ENCODE measurements around the gene SLC25A14. TPM values are rescaled to one million over a fixed set of nuclear protein-coding genes. Genes with fewer than 3 reads are reported as not detected.
"Not testable (repeated sequence)": the region's sequence is repeated elsewhere in the genome, so short reads cannot be mapped to it uniquely, and the experiment has no call there.

Gene SLC25A14
- total RNA-seq, 1 donor from 2014 or later = 8.0 TPM

- ATAC-seq = no peak
Measured at GRCh38 chrX:130330146-130330545, 9.6 kb upstream of the SLC25A14 start.

DNA sequence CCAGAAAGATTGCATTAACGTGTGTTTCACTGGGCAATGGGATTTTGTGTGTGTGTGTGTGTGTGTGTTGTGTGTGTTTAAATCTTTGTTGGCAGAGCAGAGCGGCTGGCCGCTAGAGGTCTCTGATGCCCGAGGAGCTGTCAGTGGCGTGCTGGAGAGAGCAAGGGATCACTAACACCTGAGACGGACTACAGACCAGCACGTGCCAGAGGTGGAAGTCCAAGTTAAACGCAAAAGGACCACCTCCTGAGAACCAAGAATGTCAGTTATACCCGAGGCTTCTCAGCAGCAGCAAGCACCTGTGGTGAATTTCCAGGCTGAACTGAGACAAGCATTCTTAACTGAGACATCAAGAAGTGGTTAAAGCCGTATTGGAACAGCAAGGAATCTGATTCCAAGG lies 9.0 kb upstream of the SLC25A14 start:
- H3K4me1 ChIP-seq = no peaks in the 10 kb centered on the region
- DNase-seq (peak; percentile 67), ATAC-seq (peak; percentile 80)
- no peak overlapping the region for H3K27ac ChIP-seq
- H3K27me3 ChIP-seq = no peaks in the 10 kb centered on the region
- TF ChIP-seq, protein P1, sequence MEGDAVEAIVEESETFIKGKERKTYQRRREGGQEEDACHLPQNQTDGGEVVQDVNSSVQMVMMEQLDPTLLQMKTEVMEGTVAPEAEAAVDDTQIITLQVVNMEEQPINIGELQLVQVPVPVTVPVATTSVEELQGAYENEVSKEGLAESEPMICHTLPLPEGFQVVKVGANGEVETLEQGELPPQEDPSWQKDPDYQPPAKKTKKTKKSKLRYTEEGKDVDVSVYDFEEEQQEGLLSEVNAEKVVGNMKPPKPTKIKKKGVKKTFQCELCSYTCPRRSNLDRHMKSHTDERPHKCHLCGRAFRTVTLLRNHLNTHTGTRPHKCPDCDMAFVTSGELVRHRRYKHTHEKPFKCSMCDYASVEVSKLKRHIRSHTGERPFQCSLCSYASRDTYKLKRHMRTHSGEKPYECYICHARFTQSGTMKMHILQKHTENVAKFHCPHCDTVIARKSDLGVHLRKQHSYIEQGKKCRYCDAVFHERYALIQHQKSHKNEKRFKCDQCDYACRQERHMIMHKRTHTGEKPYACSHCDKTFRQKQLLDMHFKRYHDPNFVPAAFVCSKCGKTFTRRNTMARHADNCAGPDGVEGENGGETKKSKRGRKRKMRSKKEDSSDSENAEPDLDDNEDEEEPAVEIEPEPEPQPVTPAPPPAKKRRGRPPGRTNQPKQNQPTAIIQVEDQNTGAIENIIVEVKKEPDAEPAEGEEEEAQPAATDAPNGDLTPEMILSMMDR (IDR thresholded peaks at IDR 0.05) = peak; percentile 26
- H3K9me3 ChIP-seq = no peaks in the 10 kb centered on the region
- intact Hi-C loops (cut with DNase I) = no loop called here
- no peaks in the 10 kb centered on the region for H3K36me3 ChIP-seq
- H3K4me3 ChIP-seq = no peak overlapping the region

More at GRCh38 chrX:130330146-130330545, 9.6 kb upstream of the SLC25A14 start:
- DNase-seq = no peak
- no peaks in the 10 kb centered on the region for H3K27me3 ChIP-seq
- intact Hi-C loops (cut with DNase I) = no loop called here
- TF ChIP-seq, protein P1 (IDR thresholded peaks at IDR 0.05) = no peak
- H3K27ac ChIP-seq = no peak overlapping the region
- no peak overlapping the region for H3K4me3 ChIP-seq
- no peaks in the 10 kb centered on the region for H3K9me3 ChIP-seq
- H3K4me1 ChIP-seq = no peaks in the 10 kb centered on the region
- H3K36me3 ChIP-seq = no peaks in the 10 kb centered on the region

GRCh38 chrX:130336531-130336930 lies 3.2 kb upstream of the SLC25A14 start:
- intact Hi-C loops (cut with DNase I) = no loop called here
- ATAC-seq (no peak), DNase-seq (no peak)
- H3K27ac ChIP-seq = no peak overlapping the region
- TF ChIP-seq, protein P1 (IDR thresholded peaks at IDR 0.05) = no peak
- H3K27me3 ChIP-seq = no peaks in the 10 kb centered on the region
- H3K36me3 ChIP-seq = no peaks in the 10 kb centered on the region
- H3K4me3 ChIP-seq = no peak overlapping the region
- no peaks in the 10 kb centered on the region for H3K9me3 ChIP-seq
- H3K4me1 ChIP-seq = no peaks in the 10 kb centered on the region

- peak overlapping the region; percentile 68 for H3K4me3 ChIP-seq
- H3K9me3 ChIP-seq; H3K27ac ChIP-seq; ATAC-seq; DNase-seq; H3K36me3 ChIP-seq; H3K4me1 ChIP-seq; H3K27me3 ChIP-seq; intact Hi-C loops (cut with DNase I): not testable (repeated sequence)
Measured at GRCh38 chrX:130338869-130339268, 850 bp upstream of the SLC25A14 start.

DNA sequence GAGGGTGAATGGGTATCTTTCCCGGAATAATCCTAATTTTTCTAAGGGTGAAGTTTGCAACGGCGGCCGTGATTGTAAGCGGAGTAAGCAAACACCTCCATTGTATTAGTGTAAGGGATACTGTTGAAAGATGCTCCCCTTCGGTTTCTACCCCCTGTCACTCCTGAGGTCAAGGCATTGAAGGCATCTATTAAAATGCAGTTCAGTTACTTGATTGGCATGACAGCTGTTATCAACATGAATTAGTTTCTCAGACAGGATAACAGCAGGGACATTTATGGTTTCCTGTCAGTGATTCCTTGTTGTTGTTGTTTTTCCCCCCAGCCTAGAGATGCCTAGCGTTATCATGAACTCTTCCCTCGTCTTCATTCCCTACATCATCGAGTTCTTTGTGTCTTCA lies 552 bp downstream of the SLC25A14 start:
- TF ChIP-seq, protein P1 (IDR thresholded peaks at IDR 0.05) = no peak
- Histone ChIP-seq H3K4me1 (no peaks in the 10 kb centered on the region), H3K36me3 (no peaks in the 10 kb centered on the region), H3K9me3 (no peaks in the 10 kb centered on the region), H3K4me3 (peak overlapping the region; percentile 68), H3K27me3 (no peaks in the 10 kb centered on the region), H3K27ac (peak overlapping the region; percentile 74)
- intact Hi-C loops (cut with DNase I) = no loop called here
- ATAC-seq (no peak), DNase-seq (no peak)

GRCh38 chrX:130343411-130343810 lies 3.7 kb downstream of the SLC25A14 start:
- DNase-seq (no peak), ATAC-seq (no peak)
- no peaks in the 10 kb centered on the region for H3K36me3 ChIP-seq
- H3K27me3 ChIP-seq = no peaks in the 10 kb centered on the region
- H3K4me3 ChIP-seq = no peak overlapping the region
- intact Hi-C loops (cut with DNase I) = no loop called here
- no peaks in the 10 kb centered on the region for H3K4me1 ChIP-seq
- no peaks in the 10 kb centered on the region for H3K9me3 ChIP-seq
- TF ChIP-seq, protein P1 (IDR thresholded peaks at IDR 0.05) = no peak
- no peak overlapping the region for H3K27ac ChIP-seq
